GM19397 (cell line): Measurements from ENCODE around the gene S100A13.
"Not testable (repeated sequence)": the region's sequence is repeated elsewhere in the genome, so short reads cannot be mapped to it uniquely, and the experiment has no call there.

Experiments used
- ATAC-seq: cut with Tn5 transposase; IDR thresholded peaks from one replicate; pipeline ENCODE4 v1.9.1; 2021; ENCODE audit warnings: mild to moderate bottlenecking, moderate library complexity; ENCODE audit not compliant: unreplicated experiment

S100A13 gene

GRCh38 chr1:153626904-153627714 lies at the start of gene S100A13:
TSS of gene S100A13 (minus strand) at chr1:153627505. CDS start at chr1:153626472, 1,033 bp downstream.
- no peak for ATAC-seq

GRCh38 chr1:153673511-153673910 lies 46.2 kb upstream of the S100A13 start:
- no peak for ATAC-seq

DNA sequence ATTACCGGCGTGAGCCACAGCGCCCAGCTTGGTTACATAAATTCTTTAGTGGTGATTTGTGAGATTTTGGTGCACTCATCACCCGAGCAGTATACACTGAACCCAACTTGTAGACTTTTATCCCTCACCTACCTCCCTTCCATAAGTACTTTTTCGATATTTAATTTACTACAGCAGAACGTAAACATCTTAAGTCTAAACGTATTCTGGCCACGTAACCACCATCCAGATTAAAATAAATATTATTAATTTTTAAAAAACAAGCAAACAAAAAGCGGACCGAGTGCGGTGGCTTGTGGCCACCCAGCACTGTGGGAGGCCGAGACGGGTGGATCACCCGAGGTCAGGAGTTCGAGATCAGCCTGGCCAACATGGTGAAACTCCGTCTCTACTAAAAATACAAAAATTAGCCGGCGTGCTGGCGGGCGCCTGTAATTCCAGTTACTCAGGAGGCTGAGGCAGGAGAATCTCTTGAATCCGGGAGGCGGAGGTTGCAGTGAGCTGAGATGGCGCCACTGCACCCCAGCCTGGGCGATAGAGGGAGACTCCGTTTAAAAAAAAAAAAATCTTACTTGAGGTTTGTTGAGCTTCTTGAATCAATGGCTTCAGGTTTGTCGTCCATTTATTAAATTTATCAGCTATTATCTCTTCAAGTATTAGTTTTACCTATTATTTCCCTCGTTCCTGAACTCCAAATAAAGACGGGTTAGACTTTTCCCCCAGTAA lies 44.5 kb upstream of the S100A13 start:
- peak; percentile 14 for ATAC-seq

- ATAC-seq, result peak; percentile 90
Measured at GRCh38 chr1:153670859-153671627, 43.7 kb upstream of the S100A13 start, which contains the start of gene ILF2. TSS of gene ILF2 (minus strand) at chr1:153670993. CDS start at chr1:153670922, 71 bp downstream.

DNA sequence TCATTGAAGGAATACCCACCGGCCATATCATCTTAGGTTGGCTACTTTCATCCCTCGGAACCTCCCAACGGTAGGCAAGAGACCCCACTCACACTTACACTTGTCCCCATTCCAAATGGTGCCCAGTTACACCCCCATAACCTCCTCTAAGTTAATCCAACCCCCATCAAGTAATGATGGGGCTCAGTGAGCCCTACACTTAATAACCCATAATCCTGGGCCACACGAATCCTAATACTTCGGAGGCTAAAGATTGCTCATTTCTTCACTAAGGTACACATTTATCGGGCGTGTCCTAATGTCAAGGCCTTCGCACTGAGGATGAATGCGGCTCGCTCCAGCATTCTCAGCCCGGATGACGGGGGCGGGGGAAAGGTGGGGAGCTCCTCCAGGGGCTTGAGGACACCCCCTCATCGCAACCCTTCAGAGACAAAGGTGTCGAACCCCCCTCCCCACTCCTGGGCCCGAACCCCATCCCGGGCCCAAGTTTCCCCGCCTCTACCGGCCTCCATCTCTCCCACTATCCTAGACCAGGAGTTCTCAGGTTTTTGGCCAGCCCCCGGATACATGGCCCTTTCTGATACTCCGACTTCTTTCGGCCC lies 43.1 kb upstream of the S100A13 start:
- no peak for ATAC-seq

DNA sequence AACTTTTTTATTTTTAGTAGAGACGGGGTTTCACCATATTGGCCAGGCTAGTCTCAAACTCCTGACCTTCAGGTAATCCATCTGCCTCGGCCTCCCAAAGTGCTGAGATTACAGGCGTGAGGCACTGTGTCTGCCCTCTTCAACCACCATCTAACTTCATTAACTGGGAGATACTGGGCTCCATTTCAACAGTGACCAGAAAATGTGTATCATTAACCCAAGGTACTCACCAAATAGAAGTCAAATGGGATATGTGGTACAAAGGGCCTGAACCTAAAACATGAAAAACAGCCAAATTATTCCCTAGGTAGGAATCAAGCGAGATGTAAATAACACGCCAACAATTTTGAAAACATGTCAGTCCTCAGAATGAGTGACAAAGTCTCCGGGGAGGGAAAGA lies 42.3 kb upstream of the S100A13 start:
- ATAC-seq, result no peak

- ATAC-seq, result not testable (repeated sequence)
Measured at GRCh38 chr1:153668672-153669071, 41.4 kb upstream of the S100A13 start.

DNA sequence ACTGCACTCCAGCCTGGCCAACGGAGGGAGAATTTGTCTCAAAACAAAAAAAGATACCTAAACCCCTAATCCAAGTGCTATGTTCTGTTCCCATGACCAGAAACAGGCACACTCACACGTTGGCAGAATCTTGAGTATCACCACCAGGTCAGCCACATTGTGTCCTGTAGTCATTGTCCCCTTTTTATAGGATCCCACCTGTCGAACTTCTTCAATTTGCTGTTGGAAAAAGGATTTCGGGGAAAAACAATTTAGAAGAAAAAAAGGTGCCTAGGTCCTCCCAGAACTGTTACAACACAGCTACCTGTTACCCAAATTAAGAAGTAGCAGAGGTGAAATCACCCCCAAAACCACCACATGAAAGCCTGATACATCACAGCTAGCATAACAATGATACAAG lies 40.1 kb upstream of the S100A13 start:
- no peak for ATAC-seq

GRCh38 chr1:153663211-153663610 lies 35.9 kb upstream of the S100A13 start:
- no peak for ATAC-seq

GRCh38 chr1:153662269-153662668 lies 35.0 kb upstream of the S100A13 start:
- no peak for ATAC-seq

DNA sequence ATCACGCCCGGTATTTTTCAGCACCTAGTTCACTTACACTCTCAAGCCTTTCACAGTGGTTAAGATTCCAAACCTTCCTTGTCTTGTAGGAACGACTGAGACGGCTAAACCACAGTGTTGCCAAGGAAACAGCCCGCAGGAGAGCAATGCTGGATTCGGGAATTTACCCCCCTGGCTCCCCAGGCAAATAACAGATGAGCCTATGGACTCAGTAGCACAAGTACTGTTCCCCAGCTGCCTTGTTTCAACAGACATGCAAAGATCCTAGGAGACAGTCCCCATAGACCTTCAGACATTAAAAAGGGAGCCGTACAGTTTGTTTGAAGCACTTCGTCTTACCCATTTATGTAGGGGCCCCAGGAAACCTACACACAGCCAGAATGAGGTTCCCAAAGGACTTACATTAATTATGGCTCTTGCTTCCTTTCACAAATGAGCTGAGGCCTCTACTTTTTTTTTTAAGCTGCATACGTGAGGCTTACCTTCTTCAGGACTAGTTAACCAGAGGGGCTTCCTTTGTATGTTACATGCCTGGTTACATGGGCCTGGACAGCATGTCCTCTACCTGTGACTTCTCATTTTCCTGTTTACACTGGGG lies 33.9 kb upstream of the S100A13 start:
- ATAC-seq, result no peak

- no peak for ATAC-seq
Measured at GRCh38 chr1:153659656-153660055, 32.4 kb upstream of the S100A13 start.

DNA sequence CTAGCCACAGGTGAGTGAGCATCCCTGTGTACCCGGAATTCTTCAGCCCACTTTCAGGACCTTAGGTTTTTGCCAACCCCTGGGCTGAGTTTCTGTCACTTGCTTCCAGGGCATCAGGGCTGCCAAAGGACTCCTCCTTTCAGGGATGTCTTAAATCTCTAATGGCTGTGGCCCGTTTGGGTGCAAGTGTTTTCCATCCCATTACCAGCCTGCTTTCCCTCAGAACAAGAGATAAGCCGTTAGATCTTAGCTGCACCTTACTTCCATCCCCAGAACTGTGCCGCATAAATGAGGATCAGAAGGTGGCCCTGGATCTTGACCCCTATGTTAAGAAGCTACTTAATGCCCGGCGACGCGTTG lies 31.9 kb upstream of the S100A13 start:
- no peak for ATAC-seq

- ATAC-seq, result peak; percentile 91
Measured at GRCh38 chr1:153658400-153659174, 31.3 kb upstream of the S100A13 start, which contains the start of gene SNAPIN. TSS of gene SNAPIN (plus strand) at chr1:153658703. CDS start at chr1:153658744, 41 bp downstream.

GRCh38 chr1:153655333-153655732 lies 28.0 kb upstream of the S100A13 start:
- ATAC-seq, result no peak

DNA sequence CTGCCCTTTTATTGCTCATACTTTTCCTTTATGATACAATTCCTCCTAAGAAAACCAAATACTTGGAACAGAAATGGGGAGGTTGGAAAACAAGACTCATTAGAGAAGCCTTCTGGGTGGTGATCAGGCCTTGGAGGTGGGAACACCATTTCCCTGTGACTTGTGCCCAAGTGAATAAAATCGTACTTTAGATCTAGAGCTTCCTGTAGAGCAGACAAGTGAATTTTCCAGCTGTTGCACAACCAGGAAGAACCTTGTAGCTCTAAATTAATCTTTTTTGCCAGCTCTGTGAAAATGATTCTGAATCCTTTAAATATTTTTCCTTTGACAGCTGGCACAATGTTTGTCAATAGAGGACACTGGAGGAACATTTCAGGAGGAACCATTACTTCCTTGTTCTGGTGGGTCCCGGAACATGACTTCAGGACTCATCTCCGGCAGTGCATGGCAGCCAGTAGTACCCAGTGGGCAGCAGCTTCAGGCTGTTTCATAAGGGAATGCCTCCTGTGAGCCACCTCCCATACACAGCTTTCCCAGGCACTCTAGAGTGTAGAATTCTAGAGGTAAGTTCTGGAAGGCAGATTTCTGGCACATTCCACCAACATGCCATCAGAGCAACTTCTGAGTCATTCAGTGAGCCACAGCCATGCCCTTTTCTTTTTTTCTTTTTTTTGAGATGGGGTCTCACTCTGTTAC lies 25.6 kb upstream of the S100A13 start:
- no peak for ATAC-seq

DNA sequence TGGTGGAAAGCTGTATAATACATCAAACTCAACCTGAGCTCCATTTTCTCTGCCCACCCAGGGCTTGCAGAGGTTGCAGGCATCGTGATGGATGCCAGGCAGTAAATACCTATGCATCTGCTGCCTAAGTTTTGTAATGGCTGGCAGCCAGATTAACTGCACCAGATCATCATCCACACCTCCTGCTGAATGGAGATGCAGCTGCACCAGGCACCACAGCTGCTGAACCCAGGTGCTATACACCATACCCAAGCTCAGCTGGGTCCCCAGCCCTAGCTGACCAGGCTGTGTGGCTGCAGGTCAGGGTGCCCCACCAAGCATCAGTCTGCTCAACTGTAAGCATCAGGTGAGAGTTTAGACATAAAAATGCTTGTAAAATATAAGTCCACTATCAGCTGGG lies 24.5 kb upstream of the S100A13 start:
- ATAC-seq, result no peak

DNA sequence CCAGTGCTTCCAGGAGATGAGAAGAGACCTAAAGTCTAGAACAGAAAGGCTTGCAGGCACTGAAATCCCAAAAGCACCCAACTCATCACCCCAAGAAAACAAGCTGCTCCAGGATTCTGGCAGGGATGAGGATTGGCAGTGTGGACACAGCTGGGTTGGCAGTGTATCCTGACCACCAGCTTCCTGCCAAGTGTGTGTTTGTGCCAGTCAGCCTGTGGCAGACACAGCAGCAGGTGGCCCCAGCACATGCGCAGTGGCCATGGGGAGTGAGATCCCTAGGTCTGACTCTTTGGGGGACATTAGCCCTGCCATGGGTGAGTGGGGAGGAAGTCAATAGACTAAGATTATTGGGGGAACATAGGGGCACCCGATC lies 22.5 kb upstream of the S100A13 start:
- ATAC-seq, result no peak
